Esophagus muscularis mucosa (tissue), 4 donors: ENCODE data around the gene TMPRSS4. TPM values are rescaled to one million over a fixed set of nuclear protein-coding genes. Genes with fewer than 3 reads are reported as not detected.
"Not testable (repeated sequence)": the region's sequence is repeated elsewhere in the genome, so short reads cannot be mapped to it uniquely, and the experiment has no call there.

ENCODE experiments used
- DNase-seq: peaks from one replicate; pipeline ENCODE4 v3.0.0-alpha.2; 2017; ENCODE audit errors: extremely low spot score
- H3K27ac ChIP-seq, 4 donors: fragments of 200-600 bp; sonication (generic); replicated peaks in 1 of 4; 1 replicate in 3 of 4; 2 replicates in 1 of 4; pipeline ENCODE4 v1.5.1; 2016 to 2019; ENCODE audit warnings: mild to moderate bottlenecking in 1 of 4
- H3K27me3 ChIP-seq, 4 donors: fragments of 200-600 bp; sonication (generic); one replicate each; pipeline versions ENCODE4 v1.5.1 to v1.6.0; 2016 to 2019
- H3K36me3 ChIP-seq, 4 donors: fragments of 200-600 bp; sonication (generic); one replicate each; pipeline ENCODE4 v1.5.1; 2016 to 2019
- H3K4me1 ChIP-seq, 4 donors: fragments of 200-600 bp; sonication (generic); one replicate each; pipeline ENCODE4 v1.5.1; 2016 to 2019
- H3K4me3 ChIP-seq, 4 donors: fragments of 200-600 bp; sonication (generic); 1 replicate in 2 of 4; 2 replicates in 2 of 4; pipeline ENCODE4 v1.5.1; 2016 to 2019; ENCODE audit warnings: mild to moderate bottlenecking in 4 of 4, moderate library complexity in 1 of 4
- H3K9me3 ChIP-seq, 4 donors: fragments of 200-600 bp; sonication (generic); 1 replicate in 3 of 4; 2 replicates in 1 of 4; pipeline ENCODE4 v1.5.1; 2016 to 2019
- EP300 ChIP-seq: sonication (generic); formaldehyde crosslinking; IDR thresholded peaks from one replicate; pipeline ENCODE4 v1.6.1; 2017; ENCODE audit warnings: antibody characterized with exemption
- POLR2A ChIP-seq: fragments of 450-650 bp; IDR thresholded peaks from one replicate; pipeline ENCODE4 v1.6.1; 2017; ENCODE audit warnings: antibody characterized with exemption, moderate library complexity, mild to moderate bottlenecking, low read depth
- POLR2AphosphoS5 ChIP-seq, 2 donors: sonication (generic); formaldehyde crosslinking; IDR thresholded peaks; one replicate each; pipeline ENCODE4 v1.6.1; 2017; ENCODE audit warnings: antibody characterized with exemption in 2 of 2
- WGBS: methylation state at CpG from one replicate; pipeline ENCODE4 v1.1.5; 2018; 5-methylcytosine and 5-hydroxymethylcytosine counted together
- intact Hi-C: fragments of 100-400 bp; cut with DNase I; formaldehyde crosslinking; loops from one replicate; pipeline ENCODE4 v1.15.1; 2023
- total RNA-seq, 4 donors: library from RNA; depleted of rRNA; stranded (reverse); fragments of >200 nt; gene quantifications; one replicate each; pipeline versions ENCODE4 v1.1.0 to v1.2.1, GENCODE V29; 2016
- TF ChIP-seq, protein P1 (sequence below), 3 experiments: fragments of 200-600 bp in 2 of 3; fragments of 450-650 bp in 1 of 3; sonication (generic) in 2 of 3; IDR thresholded peaks; one replicate each; pipeline ENCODE4 v1.5.1; 2017 to 2019; ENCODE audit warnings: antibody characterized with exemption in 3 of 3, mild to moderate bottlenecking in 2 of 3, moderate library complexity in 1 of 3

TMPRSS4 gene
- total RNA-seq, 4 donors from 2014 or later: 0.17 to 0.33 (median 0.26) TPM; not detected in 1

DNA sequence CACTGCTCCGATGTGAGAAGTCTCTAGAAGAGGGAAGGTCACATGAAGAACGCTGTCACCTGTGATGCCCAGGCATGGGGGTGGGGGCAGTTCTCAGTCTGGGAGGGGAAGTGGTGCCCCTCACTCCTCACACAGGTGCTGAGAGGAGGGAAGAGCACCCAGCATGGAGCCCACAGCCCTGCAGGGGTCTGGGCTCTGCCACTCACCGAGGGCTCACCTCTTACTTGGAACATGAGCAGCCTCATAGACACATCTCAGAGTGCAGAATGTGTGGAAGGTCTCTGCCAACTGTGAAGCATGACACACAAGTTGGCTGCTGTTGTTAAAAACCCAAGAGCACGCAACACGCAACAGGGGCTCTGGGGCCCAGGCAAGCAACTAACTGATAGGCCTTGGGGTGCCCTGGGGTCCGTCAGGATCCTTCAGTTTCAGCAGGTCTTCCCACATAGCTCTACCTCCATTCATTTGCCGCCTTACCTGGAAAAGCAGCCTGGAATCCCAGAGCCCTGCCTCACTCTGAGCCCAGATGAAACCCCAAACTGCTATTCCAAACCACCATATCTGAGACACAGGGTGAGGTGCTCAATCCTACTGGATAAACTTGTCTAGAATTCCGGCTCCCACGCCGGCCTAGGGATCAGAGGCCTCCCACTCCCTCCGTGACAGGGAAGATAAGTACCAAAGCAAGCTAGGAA lies 17.5 kb upstream of the TMPRSS4 start:
- H3K4me3 ChIP-seq: no peak overlapping the region
- no peak for DNase-seq
- TF ChIP-seq POLR2AphosphoS5 (IDR thresholded peaks at IDR 0.05) (no peak), POLR2A (no peak), EP300 (no peak)
- TF ChIP-seq, protein P1, sequence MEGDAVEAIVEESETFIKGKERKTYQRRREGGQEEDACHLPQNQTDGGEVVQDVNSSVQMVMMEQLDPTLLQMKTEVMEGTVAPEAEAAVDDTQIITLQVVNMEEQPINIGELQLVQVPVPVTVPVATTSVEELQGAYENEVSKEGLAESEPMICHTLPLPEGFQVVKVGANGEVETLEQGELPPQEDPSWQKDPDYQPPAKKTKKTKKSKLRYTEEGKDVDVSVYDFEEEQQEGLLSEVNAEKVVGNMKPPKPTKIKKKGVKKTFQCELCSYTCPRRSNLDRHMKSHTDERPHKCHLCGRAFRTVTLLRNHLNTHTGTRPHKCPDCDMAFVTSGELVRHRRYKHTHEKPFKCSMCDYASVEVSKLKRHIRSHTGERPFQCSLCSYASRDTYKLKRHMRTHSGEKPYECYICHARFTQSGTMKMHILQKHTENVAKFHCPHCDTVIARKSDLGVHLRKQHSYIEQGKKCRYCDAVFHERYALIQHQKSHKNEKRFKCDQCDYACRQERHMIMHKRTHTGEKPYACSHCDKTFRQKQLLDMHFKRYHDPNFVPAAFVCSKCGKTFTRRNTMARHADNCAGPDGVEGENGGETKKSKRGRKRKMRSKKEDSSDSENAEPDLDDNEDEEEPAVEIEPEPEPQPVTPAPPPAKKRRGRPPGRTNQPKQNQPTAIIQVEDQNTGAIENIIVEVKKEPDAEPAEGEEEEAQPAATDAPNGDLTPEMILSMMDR (IDR thresholded peaks at IDR 0.05): no peak
- H3K36me3 ChIP-seq: no peaks in the 10 kb centered on the region
- no peak overlapping the region for H3K27ac ChIP-seq
- H3K27me3 ChIP-seq: no peaks in the 10 kb centered on the region
- H3K9me3 ChIP-seq: no peaks in the 10 kb centered on the region
- intact Hi-C loops: loop anchor here (10.0 kb wide), 1 partner anchor 215 kb away; no protein-coding TSS in a partner anchor
- 90% methylated on average over 10 of the region's 11 CpGs for WGBS
- H3K4me1 ChIP-seq: peaks cover 0 to 3% (median 0%) of the 10 kb centered on the region in 4 donors

DNA sequence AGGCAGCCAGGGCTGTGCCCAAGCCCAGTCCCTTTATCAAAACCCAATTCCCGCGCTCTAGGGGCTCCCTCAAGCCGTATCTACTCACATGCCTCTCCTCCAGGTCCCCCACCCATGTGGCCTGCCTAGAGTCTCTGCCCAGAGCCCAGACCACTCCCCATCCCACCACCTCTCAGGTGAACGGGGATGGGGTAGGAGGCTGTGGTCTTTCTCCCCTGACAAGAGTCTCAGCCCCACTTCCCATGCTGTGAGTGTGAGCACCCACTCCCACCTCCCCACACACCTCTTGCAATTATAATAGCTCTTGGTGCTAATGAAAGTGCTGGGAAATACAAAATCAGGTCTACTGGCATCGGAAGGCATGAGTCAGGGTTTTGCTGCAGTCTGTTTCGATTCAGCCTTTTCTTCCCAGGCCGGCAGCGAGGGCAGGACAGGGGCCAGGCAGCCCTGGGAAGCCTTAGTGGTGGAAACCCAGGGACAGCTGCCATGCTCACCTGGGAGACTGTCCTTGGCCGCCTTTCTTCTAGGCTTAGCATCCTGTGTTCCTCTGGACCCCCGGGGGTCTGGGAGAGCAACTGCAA lies 16.7 kb upstream of the TMPRSS4 start:
- H3K36me3 ChIP-seq: no peaks in the 10 kb centered on the region
- no peak overlapping the region for H3K27ac ChIP-seq
- WGBS: 91% methylated on average over 7 of the region's 10 CpGs
- H3K9me3 ChIP-seq: no peaks in the 10 kb centered on the region
- peaks cover 0 to 3% (median 0%) of the 10 kb centered on the region in 4 donors for H3K4me1 ChIP-seq
- H3K27me3 ChIP-seq: no peaks in the 10 kb centered on the region
- TF ChIP-seq POLR2AphosphoS5 (IDR thresholded peaks at IDR 0.05) (no peak), EP300 (no peak)
- TF ChIP-seq, protein P1 (IDR thresholded peaks at IDR 0.05): no peak
- no peak overlapping the region for H3K4me3 ChIP-seq
- intact Hi-C loops: no loop called here
- no peak for DNase-seq

DNA sequence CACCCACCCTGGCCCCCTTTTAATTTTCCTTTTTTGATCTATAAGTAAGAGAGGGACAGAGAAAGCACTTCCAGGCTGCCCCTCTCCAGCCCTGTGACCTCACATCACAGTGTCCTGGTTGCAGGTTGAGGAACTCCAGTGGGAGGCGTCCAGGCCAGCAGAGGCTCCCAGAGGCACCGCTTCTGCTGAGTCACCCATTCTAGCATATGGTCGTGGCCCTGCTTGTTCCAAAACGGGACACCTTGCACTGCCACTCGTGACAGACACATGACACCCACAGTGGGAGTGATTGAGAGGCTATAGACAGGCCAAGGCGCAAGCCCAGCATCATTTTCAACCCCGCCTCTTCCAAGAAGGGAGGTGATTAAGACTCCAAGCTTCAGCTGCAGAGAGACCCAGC lies 16.0 kb upstream of the TMPRSS4 start:
- no peak overlapping the region for H3K27ac ChIP-seq
- TF ChIP-seq, protein P1 (IDR thresholded peaks at IDR 0.05): no peak
- TF ChIP-seq POLR2A: no peak
- no peak for TF ChIP-seq EP300
- TF ChIP-seq POLR2AphosphoS5 (IDR thresholded peaks at IDR 0.05): no peak
- no peaks in the 10 kb centered on the region for H3K27me3 ChIP-seq
- H3K4me1 ChIP-seq: peaks cover 0 to 3% (median 0%) of the 10 kb centered on the region in 4 donors
- H3K36me3 ChIP-seq: no peaks in the 10 kb centered on the region
- 54% methylated on average over 5 of the region's 7 CpGs for WGBS
- intact Hi-C loops: no loop called here
- DNase-seq: no peak
- no peak overlapping the region for H3K4me3 ChIP-seq
- no peaks in the 10 kb centered on the region for H3K9me3 ChIP-seq

DNA sequence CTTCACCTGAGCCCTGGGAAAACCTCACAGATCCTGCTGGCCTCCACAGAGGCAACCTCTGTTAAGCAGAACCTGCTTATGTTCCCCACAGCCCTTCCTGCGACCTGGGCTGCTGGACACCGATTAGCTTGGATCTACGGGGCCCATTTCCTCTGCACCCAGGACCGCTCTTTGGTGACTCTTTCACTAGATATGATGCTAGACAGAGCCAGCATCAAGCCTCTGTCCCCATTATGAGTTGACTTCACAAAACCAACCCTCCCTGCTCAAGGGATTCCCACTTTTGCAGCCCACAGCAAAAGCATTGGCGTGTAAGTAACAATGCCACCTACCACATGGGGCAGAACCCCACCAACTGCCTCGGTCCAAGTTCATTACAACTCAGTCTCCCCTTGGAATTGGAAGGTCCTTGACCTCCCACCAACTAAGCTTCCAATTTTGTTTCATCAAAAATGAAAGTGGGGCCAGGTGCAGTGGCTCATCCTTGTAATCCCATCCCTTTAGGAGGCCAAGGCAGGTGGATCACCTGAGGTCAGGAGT lies 15.2 kb upstream of the TMPRSS4 start:
- no peak overlapping the region for H3K4me3 ChIP-seq
- H3K4me1 ChIP-seq: peaks cover 0 to 3% (median 0%) of the 10 kb centered on the region in 4 donors
- 85% methylated on average over 2 of the region's 6 CpGs for WGBS
- intact Hi-C loops: no loop called here
- DNase-seq: no peak
- H3K9me3 ChIP-seq: no peaks in the 10 kb centered on the region
- H3K36me3 ChIP-seq: no peaks in the 10 kb centered on the region
- TF ChIP-seq, protein P1 (IDR thresholded peaks at IDR 0.05): no peak
- no peak for TF ChIP-seq POLR2AphosphoS5 (IDR thresholded peaks at IDR 0.05)
- no peak for TF ChIP-seq EP300
- no peak overlapping the region for H3K27ac ChIP-seq
- H3K27me3 ChIP-seq: no peaks in the 10 kb centered on the region

DNA sequence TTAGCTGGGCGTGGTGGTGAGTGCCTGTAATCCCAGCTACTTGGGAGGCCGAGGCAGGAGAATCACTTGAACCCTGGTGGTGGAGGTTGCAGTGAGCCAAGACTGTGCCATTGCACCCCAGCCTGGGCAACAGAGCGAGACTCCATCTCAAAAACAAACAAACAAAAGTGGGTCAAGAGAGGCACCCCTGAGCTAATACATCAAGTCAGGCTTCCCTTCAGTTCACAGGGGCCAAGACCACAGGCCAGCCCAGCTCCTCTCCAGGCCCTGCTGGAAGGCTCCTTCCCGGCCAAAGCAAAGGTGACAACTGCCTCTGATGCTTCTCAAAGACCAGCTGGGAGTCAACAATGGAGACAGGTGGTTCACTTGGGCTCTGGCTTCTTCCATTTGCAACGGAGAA lies 14.7 kb upstream of the TMPRSS4 start:
- H3K4me1 ChIP-seq, intact Hi-C loops, H3K27ac ChIP-seq, H3K9me3 ChIP-seq, H3K27me3 ChIP-seq, DNase-seq, H3K36me3 ChIP-seq, H3K4me3 ChIP-seq: not testable (repeated sequence)
- 92% methylated on average over 4 of the region's 5 CpGs for WGBS

DNA sequence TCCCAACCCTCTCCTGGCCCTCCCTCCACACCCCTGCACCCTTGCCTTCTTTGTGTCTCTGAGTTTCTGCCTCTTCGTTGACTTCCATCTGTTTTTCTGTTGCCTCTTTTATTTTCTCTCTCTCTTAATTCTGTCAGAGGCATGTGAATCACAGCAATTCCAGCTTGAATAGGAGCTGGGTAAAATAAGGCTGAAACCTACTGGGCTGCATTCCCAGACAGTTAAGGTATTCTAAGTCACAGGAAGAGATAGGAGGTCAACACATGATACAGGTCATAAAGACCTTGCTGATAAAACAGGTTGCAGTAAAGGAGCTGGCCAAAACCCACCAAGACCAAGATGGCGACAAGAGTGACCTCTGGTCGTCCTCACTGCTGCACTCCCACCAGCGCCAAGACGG lies 14.2 kb upstream of the TMPRSS4 start:
- H3K27ac ChIP-seq, DNase-seq, intact Hi-C loops, H3K4me3 ChIP-seq, H3K4me1 ChIP-seq, H3K9me3 ChIP-seq, H3K27me3 ChIP-seq, H3K36me3 ChIP-seq: not testable (repeated sequence)
- WGBS: 91% methylated on average over 5 of the region's 5 CpGs
